HG03378 (cell line): ENCODE results near the gene RALGDS.

ENCODE experiments used
- ATAC-seq: cut with Tn5 transposase; IDR thresholded peaks from one replicate; pipeline ENCODE4 v1.9.1; 2021; ENCODE audit warnings: mild to moderate bottlenecking, moderate library complexity; ENCODE audit not compliant: unreplicated experiment

The RALGDS gene

DNA sequence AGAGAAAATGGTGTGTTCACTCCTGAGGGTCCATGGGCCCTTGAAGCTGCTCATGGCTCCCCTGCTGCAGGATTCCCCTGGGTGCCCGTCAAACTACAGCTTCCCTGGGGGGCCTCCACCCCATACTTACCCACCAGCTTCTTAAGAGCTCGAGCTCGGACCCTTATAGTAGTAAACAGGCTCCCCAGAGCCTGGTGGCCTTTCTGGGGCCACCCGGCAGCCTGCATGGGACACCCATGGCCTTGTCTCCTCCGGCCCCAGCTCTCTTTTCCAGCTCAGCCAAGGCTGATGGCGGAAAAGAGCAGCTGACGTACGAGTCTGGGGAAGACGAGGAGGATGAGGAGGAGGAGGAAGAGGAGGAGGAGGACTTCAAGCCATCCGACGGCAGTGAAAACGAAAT lies 63.5 kb downstream of the RALGDS start:
- no peak for ATAC-seq

DNA sequence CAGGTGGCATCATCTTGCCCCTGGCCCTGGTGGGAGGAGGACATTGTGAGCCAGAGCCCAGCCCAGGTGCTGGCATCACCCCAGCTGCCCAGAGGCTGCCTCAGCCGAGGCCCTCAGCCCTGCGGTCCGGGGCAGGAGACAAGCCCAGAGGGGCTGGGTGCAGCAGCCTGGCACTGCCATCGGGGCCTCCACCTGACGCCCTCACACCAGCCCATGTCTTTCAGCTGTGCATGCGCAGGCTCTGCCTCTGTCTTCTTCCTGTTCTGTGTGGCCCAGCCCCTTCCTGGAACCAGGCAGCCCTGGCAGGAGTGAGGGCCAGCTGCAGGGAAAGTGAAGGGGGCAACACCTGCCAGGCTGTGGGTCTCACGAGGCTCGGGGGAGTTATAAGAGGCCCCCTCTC lies 64.0 kb downstream of the RALGDS start:
- no peak for ATAC-seq

DNA sequence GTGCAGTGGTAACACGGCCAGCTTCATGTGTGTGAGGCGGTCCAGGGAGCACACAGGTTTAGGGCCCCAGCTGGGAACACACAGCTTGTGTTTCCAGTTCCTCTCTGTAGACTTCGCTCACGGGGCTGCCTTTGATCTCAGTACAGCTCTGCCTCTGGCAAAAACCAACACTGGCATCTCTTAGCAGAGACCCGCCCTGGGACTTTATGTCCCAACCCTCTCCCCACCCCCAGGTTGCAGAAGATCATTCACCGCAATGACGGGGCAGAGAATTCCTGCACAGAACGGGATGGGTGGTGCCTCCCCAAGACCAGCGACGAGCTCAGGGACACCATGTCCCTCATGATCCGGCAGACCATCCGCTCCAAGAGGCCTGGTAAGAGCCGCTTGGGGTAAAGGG lies 64.5 kb downstream of the RALGDS start:
- no peak for ATAC-seq

DNA sequence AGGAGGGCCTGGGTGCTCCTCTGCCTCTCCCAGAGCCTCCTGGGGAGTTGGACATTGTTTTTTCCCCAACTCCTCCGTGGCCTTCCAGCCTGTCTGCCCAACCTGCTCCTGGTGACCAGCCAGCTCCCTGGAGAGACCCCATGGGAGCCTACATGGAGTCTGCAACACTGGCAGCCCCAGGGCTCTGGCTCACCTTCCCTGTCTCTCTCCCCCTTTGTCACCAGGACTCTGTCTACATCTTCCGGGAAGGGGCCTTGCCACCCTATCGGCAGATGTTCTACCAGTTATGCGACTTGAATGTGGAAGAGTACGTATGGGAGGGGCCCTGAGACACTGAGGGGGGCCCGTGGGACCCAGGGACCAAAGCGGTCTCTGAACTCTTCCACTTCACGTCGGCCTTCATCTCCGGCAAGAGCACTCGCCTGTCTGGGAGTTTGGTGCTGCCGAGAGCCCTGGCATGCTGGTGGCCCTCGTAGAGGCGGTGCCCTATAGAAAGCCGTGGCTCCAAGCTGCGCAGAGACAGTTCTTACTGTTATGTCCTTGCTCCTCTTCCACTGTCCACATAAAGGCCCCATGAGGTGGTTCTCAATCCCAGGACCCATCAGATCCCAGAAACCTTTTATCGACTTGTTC lies 65.1 kb downstream of the RALGDS start:
- no peak for ATAC-seq

DNA sequence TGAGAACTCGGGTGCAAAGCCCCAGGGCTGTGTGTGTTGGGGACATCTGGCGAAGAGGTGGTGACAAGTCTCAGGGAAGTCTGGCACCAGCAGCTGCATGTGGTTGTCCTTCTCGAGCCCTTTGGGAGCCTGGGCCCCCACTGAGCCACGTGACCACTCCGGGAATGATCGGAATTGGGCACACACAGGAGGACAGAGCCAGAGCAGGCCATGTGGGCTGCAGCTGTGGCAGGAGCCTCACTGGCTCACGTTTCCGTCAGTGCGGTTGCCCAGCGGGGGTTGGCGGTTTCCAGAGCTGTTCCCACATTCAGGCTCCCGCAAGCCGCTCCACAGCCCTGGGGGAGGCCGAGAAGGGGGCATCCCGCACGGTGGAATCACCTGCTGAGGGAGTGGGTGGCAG lies 66.1 kb downstream of the RALGDS start:
- ATAC-seq: no peak

DNA sequence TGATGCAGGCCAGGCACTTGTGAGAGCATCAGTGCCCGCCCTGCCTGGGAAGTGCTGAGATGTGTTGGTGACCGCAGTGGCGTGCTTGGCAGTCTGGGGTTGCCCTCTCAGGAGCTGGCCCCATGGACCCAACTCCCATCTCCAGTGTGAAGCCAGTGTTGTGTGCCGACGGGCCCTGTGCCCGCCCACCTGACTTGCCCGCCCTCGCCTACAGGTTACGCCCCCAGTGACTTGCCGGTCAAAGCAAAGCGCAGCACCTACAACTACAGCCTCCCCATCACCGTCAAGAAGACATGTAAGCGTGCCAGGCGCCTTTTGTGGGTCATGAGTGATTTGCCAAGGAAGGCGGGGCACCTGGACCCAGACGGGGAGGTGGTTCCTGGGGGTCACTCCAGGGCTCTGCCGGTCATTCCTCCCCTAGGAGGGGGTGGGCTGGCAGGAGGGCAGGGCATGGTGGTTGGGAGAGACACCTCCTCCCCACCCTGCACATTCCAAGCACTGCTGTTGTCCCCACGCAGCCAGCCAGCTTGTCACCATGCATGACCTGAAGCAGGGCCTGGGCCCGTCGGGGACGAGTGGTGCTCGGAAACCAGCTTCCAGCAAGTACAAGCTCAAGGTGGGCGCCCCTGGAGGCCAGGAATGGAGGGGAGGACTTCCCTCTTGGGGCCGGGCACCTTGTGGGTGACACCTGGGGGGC lies 66.7 kb downstream of the RALGDS start:
- ATAC-seq: no peak

DNA sequence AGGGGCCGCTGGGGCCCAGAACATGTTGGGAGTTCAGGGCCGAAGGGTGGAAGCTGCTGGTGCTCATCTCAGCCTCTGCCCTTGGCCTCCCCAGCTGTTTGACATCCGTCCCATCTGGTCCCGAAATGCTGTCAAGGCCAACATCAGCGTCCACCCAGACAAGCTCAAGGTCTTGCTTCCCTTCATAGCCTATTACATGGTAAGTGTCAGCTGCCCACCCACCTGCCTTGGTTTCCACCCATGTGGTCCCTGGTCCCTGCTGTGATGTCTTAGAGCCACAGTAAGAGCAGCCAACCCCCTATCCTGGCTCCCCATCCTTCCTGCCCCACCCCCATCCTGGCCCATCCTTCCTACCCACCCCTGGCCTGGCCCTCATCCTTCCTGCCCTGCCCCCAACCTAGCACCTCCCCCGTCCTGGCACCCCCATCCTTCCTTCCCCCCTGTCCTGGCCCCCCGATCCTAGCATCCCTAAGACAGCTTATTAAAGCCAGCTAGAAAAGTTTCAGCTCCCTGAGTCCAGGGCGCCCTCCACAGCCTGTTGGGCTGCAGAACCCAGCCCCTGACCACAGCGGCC lies 69.0 kb downstream of the RALGDS start:
- no peak for ATAC-seq

DNA sequence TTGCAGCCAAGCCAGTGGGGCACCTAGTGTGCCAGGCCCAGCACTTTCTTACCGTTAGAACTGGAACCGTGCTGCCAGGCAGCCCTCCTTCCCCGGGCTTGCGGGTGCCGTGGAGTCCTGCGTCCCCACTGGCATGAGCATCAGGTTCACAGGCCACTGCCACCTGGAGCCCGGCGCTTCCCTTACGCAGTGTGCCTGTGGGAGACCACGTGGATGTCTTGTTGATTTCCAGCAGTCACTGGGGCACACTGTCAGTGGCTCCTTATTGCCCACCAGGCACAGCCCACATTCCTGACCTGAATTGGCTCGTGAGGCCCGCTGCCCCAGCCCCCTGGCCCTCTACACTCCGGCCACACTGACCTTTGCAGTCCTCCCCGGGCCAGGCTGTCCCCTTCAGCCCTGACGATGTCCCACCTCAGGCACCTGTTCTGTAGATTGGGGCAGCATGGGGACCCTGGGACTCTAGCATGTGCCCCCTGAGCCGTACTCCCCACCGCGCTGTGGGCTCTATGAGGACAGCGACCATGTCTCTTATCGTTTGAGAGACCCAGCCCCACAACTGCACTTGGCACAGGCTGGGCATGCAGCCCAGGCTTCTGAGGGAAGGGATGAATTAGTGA lies 69.6 kb downstream of the RALGDS start:
- no peak for ATAC-seq

DNA sequence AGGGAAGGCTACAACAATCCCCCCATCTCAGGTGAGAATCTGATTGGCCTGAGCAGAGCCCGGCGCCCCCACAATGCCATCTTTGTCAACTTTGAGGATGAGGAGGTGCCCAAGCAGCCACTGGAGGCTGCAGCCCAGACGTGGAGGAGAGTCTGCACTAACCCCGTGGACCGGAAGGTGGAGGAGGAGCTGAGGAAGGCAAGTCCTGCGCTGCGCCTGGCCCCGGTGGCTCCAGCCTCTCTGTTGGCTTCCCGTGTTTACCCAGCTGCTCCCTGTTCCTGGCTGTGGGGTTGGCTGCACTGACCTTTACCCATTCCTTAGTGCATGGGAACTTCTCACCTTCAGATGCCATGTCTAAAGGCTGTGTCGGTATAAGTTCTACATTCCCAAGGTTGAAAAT lies 70.3 kb downstream of the RALGDS start:
- ATAC-seq: no peak

DNA sequence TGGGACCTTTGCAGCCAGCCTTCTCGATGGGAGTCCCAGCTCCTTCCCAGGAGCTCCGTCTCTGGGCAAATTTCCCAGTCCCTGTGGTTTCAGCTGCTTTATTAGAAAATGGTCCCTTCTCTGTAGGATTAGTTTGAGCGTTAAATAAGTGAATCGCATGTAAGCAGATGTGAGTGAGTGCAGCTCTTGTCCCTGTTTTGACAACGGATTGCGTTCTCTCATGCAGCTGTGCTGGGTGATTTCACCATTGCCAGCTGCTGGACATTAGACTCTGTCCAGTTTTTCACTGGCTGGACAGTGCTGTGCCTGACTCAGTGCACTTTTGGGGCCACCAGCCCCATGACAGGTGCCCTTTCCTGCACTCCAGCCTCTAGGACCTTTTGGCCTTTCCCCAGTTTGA lies 70.9 kb downstream of the RALGDS start:
- ATAC-seq: no peak

DNA sequence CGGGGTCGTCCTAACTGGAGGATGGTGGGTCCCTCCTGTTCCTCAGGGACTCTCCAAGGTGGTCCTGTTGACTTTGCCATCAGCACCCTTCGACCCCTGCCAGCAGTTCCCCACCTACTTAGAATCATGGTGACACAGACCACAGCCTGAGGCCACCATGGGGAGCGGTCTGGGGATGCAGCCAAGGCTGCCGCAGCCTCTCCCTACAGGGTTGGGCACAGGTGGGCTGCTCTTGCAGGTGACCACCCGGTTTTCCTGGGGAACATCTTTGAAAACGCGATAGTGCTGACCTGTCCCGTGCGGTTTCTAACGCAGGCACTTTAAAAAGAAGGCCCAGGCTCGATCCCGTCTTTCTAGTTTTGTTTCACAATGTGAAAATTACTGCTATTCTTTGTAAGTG lies 72.0 kb downstream of the RALGDS start:
- no peak for ATAC-seq

DNA sequence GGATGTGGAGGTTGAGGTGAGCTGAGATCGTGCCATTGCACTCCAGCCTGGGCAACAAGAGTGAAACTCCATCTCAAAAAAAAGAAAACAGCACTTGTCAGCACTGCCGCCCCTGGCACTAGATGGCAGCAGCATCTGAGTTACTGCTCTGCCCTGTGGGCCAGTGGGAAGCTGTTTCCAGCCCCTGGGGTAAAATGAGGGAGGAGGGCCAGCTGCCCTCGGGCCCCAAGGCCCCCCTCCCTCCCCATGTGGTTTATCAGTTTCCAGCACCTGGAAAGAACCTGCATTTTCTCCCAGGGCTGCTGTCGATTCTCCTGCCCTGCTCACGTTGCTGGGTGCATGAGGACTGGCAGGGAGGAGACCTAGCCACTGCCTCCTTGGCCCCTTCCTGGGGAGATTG lies 72.4 kb downstream of the RALGDS start:
- no peak for ATAC-seq
